T-helper 2 cell treated with Interferon-gamma antibody and Interleukin-4, amounts not matched to agents 5 μg/mL and 100 μg/mL, for 36 hours (primary cell): Measurements from ENCODE around the gene TBC1D4.
A peak's percentile ranks its signal among the peaks of the same experiment; 100 is the strongest.

Experiments used
- DNase-seq: peaks from one replicate; pipeline ENCODE4 v3.0.0; 2021; ENCODE audit warnings: low spot score
- H3K27ac Mint-ChIP-seq: one replicate; pipeline ENCODE4 v1.8.0; 2021; ENCODE audit warnings: mild to moderate bottlenecking, mixed read lengths
- H3K27me3 Mint-ChIP-seq: one replicate; pipeline ENCODE4 v1.8.0; 2021; ENCODE audit warnings: low read depth, mixed read lengths
- H3K36me3 Mint-ChIP-seq: one replicate; pipeline ENCODE4 v1.8.0; 2021; ENCODE audit warnings: low read depth, mixed read lengths
- H3K4me1 Mint-ChIP-seq: one replicate; pipeline ENCODE4 v1.8.0; 2021; ENCODE audit warnings: low read depth, mixed read lengths
- H3K4me3 Mint-ChIP-seq: one replicate; pipeline ENCODE4 v1.8.0; 2022; ENCODE audit warnings: mild to moderate bottlenecking, moderate library complexity, mixed read lengths
- H3K9me3 Mint-ChIP-seq: one replicate; pipeline ENCODE4 v1.8.0; 2021; ENCODE audit warnings: mixed read lengths

Gene TBC1D4, protein sequence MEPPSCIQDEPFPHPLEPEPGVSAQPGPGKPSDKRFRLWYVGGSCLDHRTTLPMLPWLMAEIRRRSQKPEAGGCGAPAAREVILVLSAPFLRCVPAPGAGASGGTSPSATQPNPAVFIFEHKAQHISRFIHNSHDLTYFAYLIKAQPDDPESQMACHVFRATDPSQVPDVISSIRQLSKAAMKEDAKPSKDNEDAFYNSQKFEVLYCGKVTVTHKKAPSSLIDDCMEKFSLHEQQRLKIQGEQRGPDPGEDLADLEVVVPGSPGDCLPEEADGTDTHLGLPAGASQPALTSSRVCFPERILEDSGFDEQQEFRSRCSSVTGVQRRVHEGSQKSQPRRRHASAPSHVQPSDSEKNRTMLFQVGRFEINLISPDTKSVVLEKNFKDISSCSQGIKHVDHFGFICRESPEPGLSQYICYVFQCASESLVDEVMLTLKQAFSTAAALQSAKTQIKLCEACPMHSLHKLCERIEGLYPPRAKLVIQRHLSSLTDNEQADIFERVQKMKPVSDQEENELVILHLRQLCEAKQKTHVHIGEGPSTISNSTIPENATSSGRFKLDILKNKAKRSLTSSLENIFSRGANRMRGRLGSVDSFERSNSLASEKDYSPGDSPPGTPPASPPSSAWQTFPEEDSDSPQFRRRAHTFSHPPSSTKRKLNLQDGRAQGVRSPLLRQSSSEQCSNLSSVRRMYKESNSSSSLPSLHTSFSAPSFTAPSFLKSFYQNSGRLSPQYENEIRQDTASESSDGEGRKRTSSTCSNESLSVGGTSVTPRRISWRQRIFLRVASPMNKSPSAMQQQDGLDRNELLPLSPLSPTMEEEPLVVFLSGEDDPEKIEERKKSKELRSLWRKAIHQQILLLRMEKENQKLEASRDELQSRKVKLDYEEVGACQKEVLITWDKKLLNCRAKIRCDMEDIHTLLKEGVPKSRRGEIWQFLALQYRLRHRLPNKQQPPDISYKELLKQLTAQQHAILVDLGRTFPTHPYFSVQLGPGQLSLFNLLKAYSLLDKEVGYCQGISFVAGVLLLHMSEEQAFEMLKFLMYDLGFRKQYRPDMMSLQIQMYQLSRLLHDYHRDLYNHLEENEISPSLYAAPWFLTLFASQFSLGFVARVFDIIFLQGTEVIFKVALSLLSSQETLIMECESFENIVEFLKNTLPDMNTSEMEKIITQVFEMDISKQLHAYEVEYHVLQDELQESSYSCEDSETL (N-terminal part only)

DNA sequence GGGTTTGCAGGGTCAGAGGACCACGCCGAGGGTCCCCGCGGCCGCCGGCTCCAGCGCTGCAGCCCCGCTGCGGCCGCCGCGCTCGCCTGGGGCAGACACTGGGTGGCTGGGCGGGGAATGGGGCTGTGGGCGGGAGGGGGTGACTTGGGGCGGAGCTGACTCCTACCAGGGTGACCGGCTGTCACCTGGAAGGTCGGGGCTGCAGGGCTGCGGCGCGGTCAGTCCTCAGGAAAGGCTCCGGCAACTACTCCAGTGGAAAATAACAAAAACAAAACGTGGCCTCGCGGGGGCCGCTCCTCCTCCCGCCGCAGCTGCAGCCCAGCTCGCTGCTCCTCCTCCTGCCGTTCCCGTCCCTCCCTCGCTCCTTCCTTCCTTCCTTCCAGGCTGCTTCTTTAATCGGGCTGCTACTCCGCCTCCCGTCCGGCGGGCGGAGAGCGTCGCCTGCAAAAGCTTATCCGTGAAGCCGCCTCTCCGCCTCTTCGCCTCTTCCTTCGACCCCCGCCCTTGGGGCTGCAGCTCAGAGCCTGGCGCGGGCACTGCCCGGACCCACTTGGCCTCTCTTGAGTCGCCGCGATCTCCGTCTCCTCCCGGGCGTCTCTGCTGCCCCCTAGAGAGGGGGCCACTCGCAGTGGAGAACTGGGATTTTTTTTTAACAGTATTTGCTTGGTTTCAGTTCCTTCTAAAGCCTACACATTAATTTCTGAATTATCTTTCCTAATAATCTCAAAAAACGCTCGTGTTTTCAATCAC, at the start of gene TBC1D4:
Gene TBC1D4 (minus strand): TSS at position 100 of the 750 bp plus-strand sequence. CDS start 402 bp downstream, outside the sequence.
- H3K27ac Mint-ChIP-seq, result peak within 1 kb of the TSS; percentile 59
- peak within 1 kb of the TSS; percentile 98 for H3K4me3 Mint-ChIP-seq

DNA sequence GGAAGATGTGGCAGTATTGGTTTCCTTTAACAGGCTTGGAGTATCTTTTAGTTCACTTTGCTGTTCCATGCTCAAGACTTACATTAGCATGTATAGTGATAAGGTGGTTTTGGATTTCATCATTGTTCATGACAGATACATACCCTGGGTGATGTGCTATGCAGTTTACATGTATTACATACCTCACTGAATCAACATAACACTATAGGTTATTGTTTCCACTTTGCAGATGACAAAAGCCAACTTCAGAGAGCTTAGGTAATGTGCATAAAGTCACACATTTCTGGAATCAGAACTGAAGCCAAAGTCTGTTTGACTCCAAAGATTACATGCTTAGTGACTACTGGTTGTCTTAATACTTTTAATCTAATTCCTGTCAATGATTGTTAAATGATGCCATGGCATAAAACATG, 48.6 kb upstream of the TBC1D4 start:
- no peaks in the 10 kb centered on the region for H3K9me3 Mint-ChIP-seq
- no peak overlapping the region for H3K27ac Mint-ChIP-seq
- H3K4me3 Mint-ChIP-seq, result peak overlapping the region; percentile 15
- H3K36me3 Mint-ChIP-seq, result peaks cover 43% of the 10 kb centered on the region
- no peak for DNase-seq
- H3K27me3 Mint-ChIP-seq, result no peaks in the 10 kb centered on the region
- H3K4me1 Mint-ChIP-seq, result peaks cover 29% of the 10 kb centered on the region

More for the DNA sequence above, at the start of gene TBC1D4:
- Mint-ChIP-seq H3K9me3 (no peaks in the 10 kb centered on the region), H3K27me3 (peaks cover 64% of the 10 kb centered on the region), H3K4me1 (peaks cover 17% of the 10 kb centered on the region), H3K36me3 (no peaks in the 10 kb centered on the region)
- peak; percentile 68 for DNase-seq

DNA sequence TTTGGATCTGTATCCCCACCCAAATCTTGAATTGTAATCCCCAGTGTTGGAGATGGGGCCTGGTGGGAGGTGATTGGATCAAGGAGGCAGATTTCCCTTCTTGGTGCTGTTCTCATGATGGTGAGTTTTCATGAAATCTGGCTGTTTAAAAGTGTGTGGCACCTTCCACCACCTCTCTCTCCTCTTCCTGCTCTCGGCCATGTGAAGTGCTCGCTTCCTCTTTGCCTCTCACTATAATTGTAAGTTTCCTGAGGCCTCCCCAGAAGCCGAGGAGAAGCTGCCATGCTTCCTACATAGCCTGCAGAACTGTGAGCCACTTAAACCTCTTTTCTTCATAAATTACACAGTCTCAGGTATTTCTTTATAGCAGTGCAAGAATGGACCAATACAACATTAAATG, 40.0 kb upstream of the TBC1D4 start:
- Mint-ChIP-seq H3K4me3 (no peak overlapping the region), H3K27ac (no peak overlapping the region), H3K36me3 (peaks cover 16% of the 10 kb centered on the region), H3K27me3 (no peaks in the 10 kb centered on the region), H3K9me3 (peaks cover 6% of the 10 kb centered on the region), H3K4me1 (no peaks in the 10 kb centered on the region)
- no peak for DNase-seq

DNA sequence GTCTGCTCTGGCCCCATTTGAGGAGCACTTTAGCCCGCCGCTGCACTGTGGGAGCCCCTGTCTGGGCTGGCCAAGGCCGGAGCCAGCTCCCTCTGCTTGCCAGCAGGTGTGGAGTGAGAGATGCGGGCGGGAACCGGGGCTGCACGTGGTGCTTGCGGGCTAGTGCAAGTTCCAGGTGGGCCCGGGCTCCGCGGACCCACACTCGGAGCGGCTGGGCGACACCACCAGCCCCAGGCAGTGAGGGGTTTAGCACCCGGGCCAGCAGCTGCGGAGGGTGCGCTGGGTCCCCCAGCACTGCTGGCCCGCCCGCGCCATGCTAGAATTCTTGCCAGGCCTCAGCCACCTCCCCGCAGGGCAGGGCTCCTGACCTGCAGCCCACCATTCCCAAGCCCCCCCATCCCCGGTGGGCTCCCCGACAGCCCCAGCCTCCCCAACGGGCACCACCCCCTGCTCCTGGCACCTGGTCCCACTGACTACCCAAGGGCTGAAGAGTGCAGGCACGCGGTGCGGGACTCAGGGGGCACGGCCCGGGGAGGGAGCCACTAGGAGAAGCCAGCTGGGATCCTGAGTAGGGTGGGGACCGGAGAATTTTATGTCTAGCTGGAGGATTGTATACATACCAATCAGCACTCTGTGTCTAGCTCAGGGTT, 36.6 kb upstream of the TBC1D4 start:
- H3K4me3 Mint-ChIP-seq, result no peak overlapping the region
- no peak overlapping the region for H3K27ac Mint-ChIP-seq
- peaks cover 4% of the 10 kb centered on the region for H3K27me3 Mint-ChIP-seq
- no peaks in the 10 kb centered on the region for H3K36me3 Mint-ChIP-seq
- no peak for DNase-seq
- peaks cover 3% of the 10 kb centered on the region for H3K4me1 Mint-ChIP-seq
- H3K9me3 Mint-ChIP-seq, result peaks cover 6% of the 10 kb centered on the region

DNA sequence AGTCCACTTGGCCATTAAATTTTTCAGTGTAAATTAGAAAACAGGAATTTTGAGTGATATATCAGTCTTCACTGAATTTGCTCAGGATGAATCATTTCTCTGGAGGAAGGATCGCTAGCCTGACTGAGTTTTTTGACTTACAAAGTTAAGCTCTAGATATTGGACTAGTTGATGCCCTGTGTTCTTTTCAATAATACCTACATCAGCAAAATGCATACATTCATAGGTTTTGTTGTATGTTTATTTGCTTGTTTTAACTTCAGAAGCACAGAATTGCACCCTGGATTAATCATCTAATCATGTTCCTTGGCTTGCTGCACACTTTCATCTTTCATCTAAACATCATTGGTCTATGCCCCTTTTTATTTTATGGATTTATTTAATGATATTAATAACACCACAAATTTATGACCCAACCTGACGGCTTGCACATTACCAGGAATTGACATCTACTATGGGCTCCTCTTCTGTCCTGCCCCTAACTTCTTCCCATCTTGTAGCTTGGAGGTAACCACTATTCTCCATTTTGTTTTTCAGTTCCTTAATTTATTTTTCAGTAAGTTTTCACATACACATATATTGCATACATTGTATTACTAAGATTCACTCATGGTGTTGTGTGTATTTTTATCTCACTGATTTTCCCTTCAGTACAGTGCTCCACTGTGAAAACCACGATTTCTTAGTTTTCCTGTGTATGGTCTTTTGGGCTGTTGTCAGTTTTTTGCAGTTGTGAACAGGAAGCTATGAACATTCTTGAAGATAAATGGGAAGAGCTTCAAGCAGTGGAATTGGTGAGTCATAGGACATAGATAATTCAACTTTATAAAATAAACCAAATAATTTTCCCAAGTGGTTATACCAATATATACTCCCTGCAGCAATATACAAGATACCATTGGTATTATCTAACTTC, 32.4 kb upstream of the TBC1D4 start:
- H3K36me3 Mint-ChIP-seq, result no peaks in the 10 kb centered on the region
- H3K9me3 Mint-ChIP-seq, result no peaks in the 10 kb centered on the region
- H3K4me1 Mint-ChIP-seq, result peaks cover 5% of the 10 kb centered on the region
- no peak overlapping the region for H3K4me3 Mint-ChIP-seq
- no peak overlapping the region for H3K27ac Mint-ChIP-seq
- DNase-seq, result no peak
- peaks cover 8% of the 10 kb centered on the region for H3K27me3 Mint-ChIP-seq

DNA sequence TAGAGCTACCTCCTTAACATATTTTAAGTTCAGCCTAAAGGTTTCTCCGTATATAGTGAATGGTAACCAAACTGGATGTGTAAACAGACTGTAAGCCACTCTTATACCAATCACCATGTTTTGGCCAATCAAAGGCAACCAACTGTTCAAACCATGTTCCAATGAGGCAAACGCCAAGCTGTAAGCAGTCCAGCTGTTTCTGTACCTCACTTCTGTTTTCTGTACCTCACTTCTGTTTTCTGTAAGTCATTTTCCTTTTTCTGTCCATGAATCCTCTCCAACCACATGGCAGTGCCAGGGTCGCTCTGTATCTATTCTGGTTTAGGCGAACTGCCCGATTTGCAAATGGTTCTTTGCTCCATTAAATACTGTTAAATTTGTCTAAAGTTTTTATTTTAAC, 31.3 kb upstream of the TBC1D4 start:
- no peaks in the 10 kb centered on the region for H3K9me3 Mint-ChIP-seq
- H3K36me3 Mint-ChIP-seq, result no peaks in the 10 kb centered on the region
- no peak for DNase-seq
- H3K27ac Mint-ChIP-seq, result no peak overlapping the region
- peaks cover 8% of the 10 kb centered on the region for H3K27me3 Mint-ChIP-seq
- H3K4me1 Mint-ChIP-seq, result peaks cover 5% of the 10 kb centered on the region
- no peak overlapping the region for H3K4me3 Mint-ChIP-seq

DNA sequence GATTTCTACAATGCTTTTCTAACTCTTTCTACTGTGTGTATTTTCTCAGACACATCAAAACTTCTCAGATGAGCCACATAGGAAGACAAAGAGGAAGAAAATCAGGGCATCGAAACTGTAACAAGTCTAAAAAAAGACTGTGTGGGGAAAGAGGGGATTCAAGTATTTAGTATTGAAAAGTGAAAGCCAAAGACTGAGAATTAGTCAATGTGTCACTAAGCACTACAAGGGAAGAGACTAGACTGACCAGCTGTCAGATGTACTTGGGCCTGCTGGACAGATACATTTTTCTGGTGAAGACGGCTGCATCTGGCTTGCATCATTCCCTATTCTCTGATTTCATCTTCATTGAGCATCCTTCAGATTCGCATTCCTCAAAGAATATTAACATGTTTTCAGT, 30.3 kb upstream of the TBC1D4 start:
- Mint-ChIP-seq H3K4me3 (no peak overlapping the region), H3K36me3 (no peaks in the 10 kb centered on the region), H3K9me3 (no peaks in the 10 kb centered on the region), H3K27me3 (peaks cover 8% of the 10 kb centered on the region), H3K27ac (no peak overlapping the region), H3K4me1 (peaks cover 5% of the 10 kb centered on the region)
- no peak for DNase-seq

DNA sequence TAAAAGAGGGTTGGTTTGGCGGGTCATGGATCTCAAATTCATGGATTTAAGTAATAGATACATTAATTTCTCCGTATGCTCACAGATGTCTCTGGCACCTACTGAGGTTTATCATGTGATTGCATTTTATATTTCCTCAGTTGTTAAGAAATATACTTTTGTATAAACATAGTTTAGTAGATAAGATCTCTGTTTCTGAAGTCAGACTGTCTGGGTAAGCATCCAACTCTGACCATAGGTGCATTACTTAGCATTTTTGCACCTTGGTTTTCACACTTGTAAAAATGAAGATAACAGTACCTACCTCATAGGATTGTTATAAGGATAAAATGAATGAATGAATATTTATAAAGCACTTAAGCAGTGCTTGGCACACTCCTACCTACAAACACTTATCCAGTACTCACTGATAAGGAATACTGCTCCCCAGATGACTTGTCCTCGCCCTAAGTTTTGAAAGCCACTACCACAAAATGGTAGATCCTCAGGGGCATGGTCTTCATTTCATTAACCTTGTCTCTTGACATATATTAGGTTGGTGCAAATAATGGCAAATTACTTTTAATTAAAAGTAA, 29.2 kb upstream of the TBC1D4 start:
- Mint-ChIP-seq H3K9me3 (no peaks in the 10 kb centered on the region), H3K27me3 (peaks cover 8% of the 10 kb centered on the region), H3K36me3 (no peaks in the 10 kb centered on the region), H3K27ac (no peak overlapping the region), H3K4me1 (peaks cover 5% of the 10 kb centered on the region), H3K4me3 (no peak overlapping the region)
- no peak for DNase-seq

DNA sequence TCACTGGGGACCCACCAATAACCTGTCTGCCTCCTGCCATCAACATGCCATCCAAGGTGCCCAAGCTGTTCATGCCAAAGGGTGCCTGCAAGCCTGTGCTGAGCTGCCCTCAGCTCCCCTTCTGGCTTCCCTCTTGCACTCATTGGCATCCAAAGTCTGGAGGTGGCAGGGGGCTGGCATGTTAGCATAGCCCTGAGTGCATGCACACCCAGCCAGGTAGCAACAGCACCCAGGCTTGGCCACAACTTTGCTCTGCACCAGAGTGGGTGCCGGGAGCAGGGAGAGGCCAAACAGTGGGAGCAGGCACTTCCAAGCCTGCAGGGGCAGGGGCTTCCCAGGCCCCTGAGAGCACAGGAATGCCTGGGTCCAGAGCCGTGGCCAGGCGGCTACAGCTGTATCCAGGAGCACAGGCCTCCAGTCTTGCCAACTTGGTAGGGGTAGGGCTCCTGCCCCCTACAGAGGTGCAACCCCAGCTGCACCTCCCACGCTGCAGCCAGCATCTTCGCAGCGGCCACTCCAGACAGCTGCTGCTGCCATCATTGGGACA, 26.1 kb upstream of the TBC1D4 start:
- H3K4me1 Mint-ChIP-seq, result peaks cover 2% of the 10 kb centered on the region
- no peak overlapping the region for H3K4me3 Mint-ChIP-seq
- H3K36me3 Mint-ChIP-seq, result no peaks in the 10 kb centered on the region
- H3K27me3 Mint-ChIP-seq, result peaks cover 4% of the 10 kb centered on the region
- no peak for DNase-seq
- H3K27ac Mint-ChIP-seq, result no peak overlapping the region
- no peaks in the 10 kb centered on the region for H3K9me3 Mint-ChIP-seq

DNA sequence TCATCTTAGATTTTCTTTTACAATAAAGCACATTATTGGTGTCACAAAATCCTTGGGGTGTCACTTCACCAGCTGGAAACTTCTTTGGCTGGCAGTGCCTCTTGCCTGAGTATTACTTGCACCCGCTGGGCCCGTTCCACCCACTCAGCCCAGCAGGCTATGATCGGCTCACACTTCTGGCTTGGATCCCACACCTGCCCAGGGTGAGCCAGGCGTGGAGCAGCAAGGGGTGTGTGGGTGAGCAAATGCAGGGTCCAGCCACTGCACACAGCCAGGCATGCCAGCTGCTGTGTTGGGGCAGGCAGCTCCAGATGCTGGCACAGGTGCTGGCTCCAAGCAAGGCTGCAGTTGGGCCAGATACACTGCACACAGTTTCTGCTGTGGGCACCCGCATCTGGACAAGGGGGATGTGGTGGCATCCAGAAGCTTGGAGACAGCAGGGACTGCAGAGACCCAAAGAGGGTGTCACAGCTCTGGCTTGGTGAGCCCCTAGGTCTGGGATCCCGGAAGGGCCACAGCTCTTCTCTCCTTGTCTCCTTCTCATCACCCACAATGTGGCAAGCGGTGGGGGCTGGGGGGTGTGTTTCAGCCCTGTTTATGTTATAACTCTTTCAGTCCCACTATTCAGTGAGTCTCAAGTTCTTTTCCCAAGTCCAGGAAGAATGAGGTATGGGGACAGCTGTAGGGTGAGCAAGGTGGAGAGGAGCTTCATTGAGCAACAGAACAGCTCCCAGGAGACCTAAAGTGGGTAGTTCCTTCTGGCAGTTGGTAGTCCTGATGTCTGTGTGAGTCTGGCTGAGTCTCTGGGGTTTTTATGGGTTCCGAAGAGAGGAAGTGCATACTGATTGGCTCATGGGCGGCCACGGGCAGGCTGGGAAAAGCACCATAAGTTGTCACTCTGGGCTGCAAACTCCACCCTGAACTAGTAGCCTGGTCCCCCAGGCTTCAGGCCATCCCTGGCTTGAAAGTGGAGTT, 25.3 kb upstream of the TBC1D4 start:
- no peaks in the 10 kb centered on the region for H3K36me3 Mint-ChIP-seq
- no peak overlapping the region for H3K4me3 Mint-ChIP-seq
- H3K4me1 Mint-ChIP-seq, result peaks cover 2% of the 10 kb centered on the region
- no peaks in the 10 kb centered on the region for H3K9me3 Mint-ChIP-seq
- no peak for DNase-seq
- peaks cover 4% of the 10 kb centered on the region for H3K27me3 Mint-ChIP-seq
- no peak overlapping the region for H3K27ac Mint-ChIP-seq

DNA sequence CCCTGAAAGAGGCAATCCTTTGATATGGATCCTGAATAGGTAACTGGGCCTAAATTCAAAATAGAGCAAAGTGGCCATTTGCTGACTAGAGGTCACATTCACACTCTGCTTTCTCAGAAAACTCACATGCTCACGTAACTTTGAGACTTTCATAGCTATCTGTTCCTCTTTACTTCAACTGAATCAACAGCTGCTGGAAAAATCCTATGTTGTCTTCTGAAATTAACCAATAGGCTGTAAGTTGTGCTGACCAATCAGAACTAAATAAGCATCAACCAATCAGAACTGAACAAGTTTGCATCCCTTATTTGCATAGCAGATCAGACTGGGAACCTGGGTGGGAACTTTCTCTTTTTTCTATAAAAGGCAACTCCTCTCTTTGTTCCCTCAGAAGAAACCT, 24.0 kb upstream of the TBC1D4 start:
- Mint-ChIP-seq H3K27me3 (peaks cover 2% of the 10 kb centered on the region), H3K27ac (no peak overlapping the region), H3K4me3 (no peak overlapping the region), H3K36me3 (no peaks in the 10 kb centered on the region), H3K9me3 (no peaks in the 10 kb centered on the region), H3K4me1 (no peaks in the 10 kb centered on the region)
- DNase-seq, result no peak
